Thyroid gland (tissue), 4 donors: Measurements from ENCODE around the gene GPSM3. TPM values are rescaled to one million over a fixed set of nuclear protein-coding genes. Genes with fewer than 3 reads are reported as not detected.

Experiments used
- DNase-seq, 2 donors: peaks; one replicate each; pipeline ENCODE4 v3.0.0-alpha.2; 2019
- H3K27ac ChIP-seq, 3 donors: fragments of 200-600 bp; sonication (generic); 1 replicate in 2 of 3; 2 replicates in 1 of 3; pipeline ENCODE4 v1.5.1; 2016 to 2019; ENCODE audit warnings: mild to moderate bottlenecking in 1 of 3, moderate library complexity in 1 of 3
- H3K27me3 ChIP-seq: fragments of 200-600 bp; sonication (generic); one replicate; pipeline ENCODE4 v1.5.1; 2019
- H3K36me3 ChIP-seq, 2 donors: fragments of 200-600 bp; sonication (generic); one replicate each; pipeline ENCODE4 v1.5.1; 2016 to 2019
- H3K4me1 ChIP-seq, 2 donors: fragments of 200-600 bp; sonication (generic); one replicate each; pipeline ENCODE4 v1.5.1; 2017 to 2019
- H3K4me3 ChIP-seq, 3 donors: fragments of 200-600 bp; sonication (generic); replicated peaks in 1 of 3; 1 replicate in 2 of 3; 2 replicates in 1 of 3; pipeline ENCODE4 v1.5.1; 2016; ENCODE audit warnings: mild to moderate bottlenecking in 1 of 3
- H3K9me3 ChIP-seq: fragments of 200-600 bp; sonication (generic); one replicate; pipeline ENCODE4 v1.5.1; 2017
- POLR2A ChIP-seq, 2 donors: fragments of 450-650 bp; IDR thresholded peaks; one replicate each; pipeline ENCODE4 v1.6.1; 2017; ENCODE audit warnings: antibody characterized with exemption in 2 of 2, mild to moderate bottlenecking in 2 of 2, moderate library complexity in 1 of 2
- WGBS, 2 donors: methylation state at CpG; one replicate each; pipeline ENCODE4 v1.1.5; 2017; 5-methylcytosine and 5-hydroxymethylcytosine counted together
- intact Hi-C: fragments of 100-400 bp; cut with DNase I; formaldehyde crosslinking; loops from one replicate; pipeline ENCODE4 v1.15.1; 2023
- total RNA-seq, 4 donors: library from RNA; depleted of rRNA; stranded (reverse); fragments of >200 nt; gene quantifications; one replicate each; pipeline ENCODE4 v1.2.3, GENCODE V29; 2016
- TF ChIP-seq, protein P1 (sequence below), 6 experiments: fragments of 200-600 bp in 3 of 6; fragments of 450-650 bp in 3 of 6; sonication (generic) in 3 of 6; IDR thresholded peaks; one replicate each; pipeline ENCODE4 v1.5.1; 2016 to 2019; ENCODE audit warnings: antibody characterized with exemption in 6 of 6, mild to moderate bottlenecking in 2 of 6, inconsistent platforms in 1 of 6, moderate library complexity in 1 of 6

The GPSM3 gene
- total RNA-seq, 4 donors from 2014 or later = 4.2 to 6.5 (median 5.5) TPM

- no peaks in the 10 kb centered on the region for H3K27me3 ChIP-seq
- H3K36me3 ChIP-seq = peaks cover 0 to 7% of the 10 kb centered on the region in 2 donors
- H3K4me1 ChIP-seq = peaks cover 25 to 26% of the 10 kb centered on the region in 2 donors
- TF ChIP-seq, protein P1, sequence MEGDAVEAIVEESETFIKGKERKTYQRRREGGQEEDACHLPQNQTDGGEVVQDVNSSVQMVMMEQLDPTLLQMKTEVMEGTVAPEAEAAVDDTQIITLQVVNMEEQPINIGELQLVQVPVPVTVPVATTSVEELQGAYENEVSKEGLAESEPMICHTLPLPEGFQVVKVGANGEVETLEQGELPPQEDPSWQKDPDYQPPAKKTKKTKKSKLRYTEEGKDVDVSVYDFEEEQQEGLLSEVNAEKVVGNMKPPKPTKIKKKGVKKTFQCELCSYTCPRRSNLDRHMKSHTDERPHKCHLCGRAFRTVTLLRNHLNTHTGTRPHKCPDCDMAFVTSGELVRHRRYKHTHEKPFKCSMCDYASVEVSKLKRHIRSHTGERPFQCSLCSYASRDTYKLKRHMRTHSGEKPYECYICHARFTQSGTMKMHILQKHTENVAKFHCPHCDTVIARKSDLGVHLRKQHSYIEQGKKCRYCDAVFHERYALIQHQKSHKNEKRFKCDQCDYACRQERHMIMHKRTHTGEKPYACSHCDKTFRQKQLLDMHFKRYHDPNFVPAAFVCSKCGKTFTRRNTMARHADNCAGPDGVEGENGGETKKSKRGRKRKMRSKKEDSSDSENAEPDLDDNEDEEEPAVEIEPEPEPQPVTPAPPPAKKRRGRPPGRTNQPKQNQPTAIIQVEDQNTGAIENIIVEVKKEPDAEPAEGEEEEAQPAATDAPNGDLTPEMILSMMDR (IDR thresholded peaks at IDR 0.05) = peak; percentile 29 to 84 (median 74)
- TF ChIP-seq POLR2A (IDR thresholded peaks at IDR 0.05) = no peak
- intact Hi-C loops = loop anchor here (5.0 to 10.0 kb wide), 2 partner anchors 37 to 110 kb away; no protein-coding TSS in a partner anchor
- peak overlapping the region; percentile 68 to 95 (median 95) for H3K27ac ChIP-seq
- H3K9me3 ChIP-seq = no peaks in the 10 kb centered on the region
- WGBS, 2 donors = 5 to 9% methylated on average over 12 to 13 of the region's 34 CpGs
- H3K4me3 ChIP-seq = peak overlapping the region; percentile 51 to 92 (median 57)
- peak; percentile 87 for DNase-seq
Measured at GRCh38 chr6:32154514-32155161, 37.8 kb downstream of the GPSM3 start.

DNA sequence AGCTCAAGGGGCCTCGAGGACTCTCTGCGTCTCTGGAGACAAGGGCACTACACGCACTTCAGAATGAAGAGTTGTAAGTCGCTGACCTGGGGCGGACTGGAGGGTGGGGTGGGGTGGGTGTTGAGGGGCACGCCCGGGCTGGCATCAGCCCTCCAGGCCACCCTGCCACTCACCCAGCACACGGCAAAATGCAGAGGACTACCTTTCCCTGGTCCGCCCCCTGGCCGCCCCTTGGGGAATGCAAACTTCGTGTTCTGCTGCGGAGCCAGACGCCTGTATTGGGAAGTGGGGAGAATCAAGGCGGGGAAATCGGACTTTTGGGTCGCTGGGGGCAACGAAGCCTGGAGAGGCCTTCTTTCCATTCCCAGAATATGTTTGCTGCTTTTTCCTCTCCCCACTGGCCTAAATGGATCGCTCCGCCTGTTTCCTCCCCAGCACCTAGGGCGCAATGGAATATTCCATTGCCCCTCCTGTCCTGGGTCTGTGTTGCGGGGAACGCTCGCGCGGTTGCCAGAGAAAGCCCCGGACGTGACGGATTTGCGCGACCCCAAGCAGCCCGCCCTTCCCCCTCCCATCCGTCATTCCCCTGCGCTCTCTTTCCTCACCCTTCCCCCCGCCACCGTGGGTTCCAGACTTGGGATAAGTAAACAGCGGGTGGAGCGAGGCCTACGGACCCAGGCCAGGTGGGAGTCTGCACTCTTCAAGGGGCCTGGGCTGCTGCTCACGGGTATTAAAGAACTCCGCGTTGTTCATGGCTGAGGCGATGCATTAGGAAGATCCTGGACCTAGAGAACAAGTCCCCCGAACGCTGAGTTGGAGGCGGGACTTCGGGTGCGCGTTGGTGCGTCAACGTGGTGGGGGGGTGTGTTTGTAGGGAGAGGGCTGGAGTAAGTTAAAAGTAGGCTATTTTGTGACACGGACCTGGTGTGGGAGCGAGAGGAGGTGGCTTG lies 38.6 kb downstream of the GPSM3 start, which contains the start of gene PPT2:
Gene PPT2, plus strand, starts transcription at position 578 of the 950 bp plus-strand sequence. CDS start 454 bp downstream, outside the sequence.
- 0 to 1% methylated on average over 46 to 49 of the region's 52 CpGs for WGBS, 2 donors
- peak; percentile 86 to 93 for DNase-seq
- peak in 1 of 2 donors; percentile 60 for TF ChIP-seq POLR2A (IDR thresholded peaks at IDR 0.05)
- TF ChIP-seq, protein P1 (IDR thresholded peaks at IDR 0.05) = peak in 4 of 6 experiments; percentile 6 to 32 (median 27)
- peaks cover 25 to 26% of the 10 kb centered on the region in 2 donors for H3K4me1 ChIP-seq
- intact Hi-C loops = loop anchor here (5.0 to 10.0 kb wide), 2 partner anchors 37 to 109 kb away; no protein-coding TSS in a partner anchor
- no peaks in the 10 kb centered on the region for H3K9me3 ChIP-seq
- H3K36me3 ChIP-seq = peaks cover 0 to 7% of the 10 kb centered on the region in 2 donors
- peak within 1 kb of the TSS; percentile 68 to 95 (median 95) for H3K27ac ChIP-seq
- H3K4me3 ChIP-seq = peak within 1 kb of the TSS; percentile 51 to 92 (median 57)
- H3K27me3 ChIP-seq = no peaks in the 10 kb centered on the region

GRCh38 chr6:32152769-32153563 lies 39.5 kb downstream of the GPSM3 start:
- Histone ChIP-seq H3K27ac (peak overlapping the region; percentile 68 to 95 (median 95)), H3K4me1 (peaks cover 25 to 26% of the 10 kb centered on the region in 2 donors), H3K36me3 (peaks cover 0 to 7% of the 10 kb centered on the region in 2 donors), H3K4me3 (peak overlapping the region in 2 of 3 donors; percentile 51 to 92), H3K27me3 (no peaks in the 10 kb centered on the region), H3K9me3 (no peaks in the 10 kb centered on the region)
- intact Hi-C loops = loop anchor here (5.0 to 10.0 kb wide), 2 partner anchors 36 to 108 kb away; no protein-coding TSS in a partner anchor
- WGBS, 2 donors = 13 to 33% methylated on average over 35 of the region's 35 CpGs
- DNase-seq = peak; percentile 87 to 89
- TF ChIP-seq, protein P1 (IDR thresholded peaks at IDR 0.05) = no peak
- peak in 1 of 2 donors; percentile 40 for TF ChIP-seq POLR2A (IDR thresholded peaks at IDR 0.05)

- intact Hi-C loops = loop anchor here (5.0 to 10.0 kb wide), 2 partner anchors 35 to 107 kb away; no protein-coding TSS in a partner anchor
- no peaks in the 10 kb centered on the region for H3K27me3 ChIP-seq
- H3K27ac ChIP-seq = peak within 1 kb of the TSS; percentile 68 to 95 (median 95)
- H3K4me1 ChIP-seq = peaks cover 25 to 26% of the 10 kb centered on the region in 2 donors
- no peak for DNase-seq
- WGBS, 2 donors = 25 to 35% methylated on average over 11 to 14 of the region's 24 CpGs
- TF ChIP-seq, protein P1 (IDR thresholded peaks at IDR 0.05) = no peak
- no peak for TF ChIP-seq POLR2A (IDR thresholded peaks at IDR 0.05)
- H3K9me3 ChIP-seq = no peaks in the 10 kb centered on the region
- no peaks in the 10 kb centered on the region for H3K36me3 ChIP-seq
- H3K4me3 ChIP-seq = peak within 1 kb of the TSS in 1 of 3 donors; percentile 51
Measured at GRCh38 chr6:32151863-32152768, 40.3 kb downstream of the GPSM3 start, which contains the start of gene PRRT1. TSS of gene PRRT1 (minus strand) at chr6:32151939. CDS start at chr6:32151827, 112 bp downstream.
